ENCODE measurements around the gene CENPF. TPM values are rescaled to one million over a fixed set of nuclear protein-coding genes. Genes with fewer than 3 reads are reported as not detected.
A peak's percentile ranks its signal among the peaks of the same experiment; 100 is the strongest.

CENPF gene
- 44.0 and 54.1 TPM in 2 replicates for total RNA-seq (2014; rRNA removed; shearing (Covaris generic); ENCODE audit: low replicate concordance)

- no peaks in the 10 kb centered on the region for H3K9me2 ChIP-seq (replicated peaks; ENCODE audit: insufficient read depth, low read length)
Observed at GRCh38 chr1:214602764-214603657, at the start of gene CENPF. Gene CENPF (plus strand): TSS chr1:214603195. CDS start chr1:214613755, 10,560 bp downstream.

DNA sequence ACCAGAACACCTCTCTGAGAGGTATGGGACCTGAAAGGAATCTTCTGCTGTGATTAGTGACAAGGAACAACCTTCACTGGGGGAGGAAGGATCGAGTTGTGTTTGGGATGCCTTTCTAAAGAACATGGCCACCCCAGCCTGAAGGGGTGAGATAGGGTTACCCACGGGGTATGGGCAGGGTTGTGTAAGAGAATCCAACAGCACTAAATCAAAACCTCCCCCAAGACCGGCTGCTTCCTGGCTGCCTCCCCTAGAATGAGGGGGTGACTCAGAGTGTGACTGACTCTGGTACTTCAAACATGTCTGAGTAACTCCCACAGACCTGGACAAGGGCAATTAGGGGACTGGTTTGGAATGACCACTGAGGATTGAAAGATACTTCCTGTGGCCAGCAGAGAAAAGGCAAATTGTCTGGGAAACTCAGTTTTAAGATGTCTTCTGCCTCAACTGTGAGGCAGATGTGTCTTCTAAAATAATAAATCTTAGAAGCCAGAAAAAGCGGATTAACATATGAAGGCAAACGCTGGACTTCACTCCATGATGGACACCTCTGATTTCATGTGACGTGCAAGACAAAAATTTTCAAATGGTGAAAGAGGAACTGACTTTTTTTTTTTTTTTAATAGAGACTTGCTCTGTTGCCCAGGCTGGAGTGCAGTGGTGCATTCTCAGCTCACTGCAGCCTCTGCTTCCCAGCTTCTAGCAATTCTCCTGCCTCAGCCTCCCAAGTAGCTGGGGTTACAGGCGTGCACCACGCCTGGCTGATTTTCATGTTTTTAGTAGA lies 44.9 kb upstream of the CENPF start:
- no peak overlapping the region for H3K4me3 ChIP-seq (ENCODE audit: low read length)
- no peak overlapping the region for H3K27ac ChIP-seq (ENCODE audit: low read length)
- peak overlapping the region; percentile 14 for H3K9ac ChIP-seq (ENCODE audit: low read length)
- H3K9me3 ChIP-seq (ENCODE audit: low read length): no peaks in the 10 kb centered on the region
- no peaks in the 10 kb centered on the region for H4K20me1 ChIP-seq (ENCODE audit: insufficient read depth, low read depth, low read length)
- H3K27me3 ChIP-seq (ENCODE audit: low read length): no peaks in the 10 kb centered on the region
- H3K9me2 ChIP-seq (replicated peaks; ENCODE audit: insufficient read depth, low read length): no peaks in the 10 kb centered on the region
- peak overlapping the region; percentile 89 for H2AFZ ChIP-seq (ENCODE audit: low read length)
- peak overlapping the region; percentile 40 for H3K4me2 ChIP-seq (ENCODE audit: low read depth, low read length, poor library complexity, severe bottlenecking)
- DNase-seq: peak; percentile 73
- no peaks in the 10 kb centered on the region for H3K36me3 ChIP-seq (ENCODE audit: insufficient read depth, low read length)
- H3K4me1 ChIP-seq (ENCODE audit: low read length): peaks cover 37% of the 10 kb centered on the region
- H3K79me2 ChIP-seq (ENCODE audit: low read length): no peaks in the 10 kb centered on the region

More at GRCh38 chr1:214602764-214603657, at the start of gene CENPF:
- Histone ChIP-seq H3K4me3 (ENCODE audit: low read length) (peak within 1 kb of the TSS; percentile 77), H3K27ac (ENCODE audit: low read length) (peak within 1 kb of the TSS; percentile 67), H3K27me3 (ENCODE audit: low read length) (no peaks in the 10 kb centered on the region), H3K4me2 (ENCODE audit: low read depth, low read length, poor library complexity, severe bottlenecking) (peak within 1 kb of the TSS; percentile 88), H3K36me3 (ENCODE audit: insufficient read depth, low read length) (no peaks in the 10 kb centered on the region), H3K4me1 (ENCODE audit: low read length) (peaks cover 17% of the 10 kb centered on the region), H3K79me2 (ENCODE audit: low read length) (peaks cover 40% of the 10 kb centered on the region), H3K9me3 (ENCODE audit: low read length) (no peaks in the 10 kb centered on the region), H4K20me1 (ENCODE audit: insufficient read depth, low read depth, low read length) (no peaks in the 10 kb centered on the region), H2AFZ (ENCODE audit: low read length) (peak within 1 kb of the TSS; percentile 66), H3K9ac (ENCODE audit: low read length) (peak within 1 kb of the TSS; percentile 78)
- DNase-seq: peak; percentile 99

- Histone ChIP-seq H3K4me3 (ENCODE audit: low read length) (no peak overlapping the region), H3K27me3 (ENCODE audit: low read length) (no peaks in the 10 kb centered on the region), H3K4me1 (ENCODE audit: low read length) (peaks cover 5% of the 10 kb centered on the region), H3K9ac (ENCODE audit: low read length) (no peak overlapping the region), H2AFZ (ENCODE audit: low read length) (no peak overlapping the region), H3K27ac (ENCODE audit: low read length) (no peak overlapping the region), H4K20me1 (ENCODE audit: insufficient read depth, low read depth, low read length) (no peaks in the 10 kb centered on the region), H3K9me2 (replicated peaks; ENCODE audit: insufficient read depth, low read length) (no peaks in the 10 kb centered on the region), H3K9me3 (ENCODE audit: low read length) (no peaks in the 10 kb centered on the region), H3K79me2 (ENCODE audit: low read length) (no peaks in the 10 kb centered on the region), H3K36me3 (ENCODE audit: insufficient read depth, low read length) (no peaks in the 10 kb centered on the region), H3K4me2 (ENCODE audit: low read depth, low read length, poor library complexity, severe bottlenecking) (no peak overlapping the region)
- no peak for DNase-seq
Observed at GRCh38 chr1:214563881-214564280, 39.1 kb upstream of the CENPF start.

- Histone ChIP-seq H3K4me3 (ENCODE audit: low read length) (no peak overlapping the region), H3K27me3 (ENCODE audit: low read length) (no peaks in the 10 kb centered on the region), H3K9me3 (ENCODE audit: low read length) (no peaks in the 10 kb centered on the region), H4K20me1 (ENCODE audit: insufficient read depth, low read depth, low read length) (no peaks in the 10 kb centered on the region), H3K4me1 (ENCODE audit: low read length) (no peaks in the 10 kb centered on the region), H3K79me2 (ENCODE audit: low read length) (no peaks in the 10 kb centered on the region), H3K27ac (ENCODE audit: low read length) (no peak overlapping the region), H3K36me3 (ENCODE audit: insufficient read depth, low read length) (no peaks in the 10 kb centered on the region), H2AFZ (ENCODE audit: low read length) (no peak overlapping the region), H3K9ac (ENCODE audit: low read length) (no peak overlapping the region), H3K9me2 (replicated peaks; ENCODE audit: insufficient read depth, low read length) (no peaks in the 10 kb centered on the region), H3K4me2 (ENCODE audit: low read depth, low read length, poor library complexity, severe bottlenecking) (no peak overlapping the region)
- no peak for DNase-seq
Observed at GRCh38 chr1:214565310-214565709, 37.7 kb upstream of the CENPF start.

DNA sequence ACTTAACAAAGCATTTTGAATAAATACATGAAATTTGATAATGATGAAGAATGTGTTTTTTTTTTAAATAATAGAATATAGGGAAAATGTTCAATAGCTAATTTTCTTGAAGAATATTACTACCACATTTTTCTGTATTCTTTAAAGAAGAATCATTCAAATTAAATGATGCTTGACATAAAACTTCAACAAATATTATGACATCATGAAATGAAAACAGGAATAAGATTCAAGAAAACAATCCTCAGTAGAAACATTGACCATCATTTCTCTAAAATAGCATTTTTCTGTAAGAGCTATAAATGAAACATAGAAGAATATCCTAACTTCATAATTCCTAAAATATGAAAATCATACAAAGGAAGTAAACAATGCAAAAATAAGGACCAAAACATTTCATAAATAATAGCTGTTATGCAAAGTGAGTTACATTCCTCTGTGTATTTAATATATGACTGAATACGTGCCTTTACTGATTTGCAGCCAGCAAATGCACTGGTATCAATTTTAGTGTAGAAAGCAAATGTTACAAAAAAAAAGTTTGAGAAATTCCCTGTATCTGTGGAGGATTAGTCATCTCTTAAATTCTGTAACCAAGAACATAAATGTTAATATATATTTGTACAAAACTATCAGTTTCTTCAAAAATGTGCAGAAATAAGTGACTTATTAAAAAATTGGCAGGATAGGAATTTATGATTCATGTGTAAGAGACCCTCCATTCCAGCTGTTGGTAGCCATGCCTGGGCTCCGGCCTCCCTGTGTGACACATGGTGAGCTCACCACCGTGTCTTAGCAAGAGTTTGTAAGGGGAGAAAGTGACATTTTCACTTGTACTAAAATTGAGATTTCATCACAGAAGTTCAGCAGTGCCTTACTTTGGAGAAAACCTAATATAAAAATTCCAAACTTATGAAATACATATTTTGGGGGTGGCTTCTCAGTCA lies 36.6 kb upstream of the CENPF start:
- no peak overlapping the region for H3K27ac ChIP-seq (ENCODE audit: low read length)
- H3K9ac ChIP-seq (ENCODE audit: low read length): no peak overlapping the region
- DNase-seq: no peak
- no peaks in the 10 kb centered on the region for H3K9me3 ChIP-seq (ENCODE audit: low read length)
- H3K36me3 ChIP-seq (ENCODE audit: insufficient read depth, low read length): no peaks in the 10 kb centered on the region
- no peaks in the 10 kb centered on the region; the same call in 1 of the 2 replicates for H3K4me1 ChIP-seq (ENCODE audit: low read length)
- H3K27me3 ChIP-seq (ENCODE audit: low read length): no peaks in the 10 kb centered on the region
- no peak overlapping the region for H3K4me3 ChIP-seq (ENCODE audit: low read length)
- no peak overlapping the region for H2AFZ ChIP-seq (ENCODE audit: low read length)
- H3K9me2 ChIP-seq (replicated peaks; ENCODE audit: insufficient read depth, low read length): no peaks in the 10 kb centered on the region; the same call in 1 of the 2 replicates
- no peak overlapping the region for H3K4me2 ChIP-seq (ENCODE audit: low read depth, low read length, poor library complexity, severe bottlenecking)
- H4K20me1 ChIP-seq (ENCODE audit: insufficient read depth, low read depth, low read length): no peaks in the 10 kb centered on the region
- no peaks in the 10 kb centered on the region for H3K79me2 ChIP-seq (ENCODE audit: low read length)

DNA sequence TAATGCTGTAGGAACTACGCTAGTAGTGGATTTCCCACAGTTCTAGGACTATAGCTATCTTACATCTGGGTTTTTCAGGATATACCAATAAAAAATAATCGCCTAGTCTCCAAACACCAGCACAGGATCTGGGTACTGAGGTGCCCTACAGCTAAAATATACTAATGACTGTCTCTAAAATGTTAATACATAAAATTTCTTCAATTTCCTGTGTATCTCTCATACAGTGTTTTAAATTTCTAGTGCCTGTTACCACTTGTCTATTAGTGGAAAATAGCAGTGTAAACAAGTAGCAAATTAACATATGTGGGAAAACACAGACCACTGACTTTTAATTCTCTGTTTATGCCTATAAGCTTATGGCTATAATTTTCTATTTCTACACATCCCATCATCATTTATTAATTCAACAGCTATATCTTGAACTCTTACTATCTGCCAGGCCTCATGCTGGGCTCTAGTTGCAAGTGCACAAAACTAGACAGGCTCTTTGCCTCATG lies 35.5 kb upstream of the CENPF start:
- no peak overlapping the region for H2AFZ ChIP-seq (ENCODE audit: low read length)
- H3K27me3 ChIP-seq (ENCODE audit: low read length): no peaks in the 10 kb centered on the region
- H3K36me3 ChIP-seq (ENCODE audit: insufficient read depth, low read length): no peaks in the 10 kb centered on the region
- no peaks in the 10 kb centered on the region for H3K79me2 ChIP-seq (ENCODE audit: low read length)
- no peak overlapping the region for H3K27ac ChIP-seq (ENCODE audit: low read length)
- no peaks in the 10 kb centered on the region for H4K20me1 ChIP-seq (ENCODE audit: insufficient read depth, low read depth, low read length)
- no peaks in the 10 kb centered on the region; the same call in 1 of the 2 replicates for H3K4me1 ChIP-seq (ENCODE audit: low read length)
- H3K9me3 ChIP-seq (ENCODE audit: low read length): no peaks in the 10 kb centered on the region
- DNase-seq: no peak
- no peak overlapping the region for H3K4me3 ChIP-seq (ENCODE audit: low read length)
- no peak overlapping the region for H3K4me2 ChIP-seq (ENCODE audit: low read depth, low read length, poor library complexity, severe bottlenecking)
- no peaks in the 10 kb centered on the region; the same call in 1 of the 2 replicates for H3K9me2 ChIP-seq (replicated peaks; ENCODE audit: insufficient read depth, low read length)
- no peak overlapping the region for H3K9ac ChIP-seq (ENCODE audit: low read length)

- Histone ChIP-seq H3K4me2 (ENCODE audit: low read depth, low read length, poor library complexity, severe bottlenecking) (no peak overlapping the region), H3K9me2 (replicated peaks; ENCODE audit: insufficient read depth, low read length) (no peaks in the 10 kb centered on the region; the same call in 1 of the 2 replicates)
- DNase-seq: no peak
Observed at GRCh38 chr1:214568328-214568727, 34.7 kb upstream of the CENPF start.

More at GRCh38 chr1:214568328-214568727, 34.7 kb upstream of the CENPF start:
- Histone ChIP-seq H3K4me3 (ENCODE audit: low read length) (no peak overlapping the region), H4K20me1 (ENCODE audit: insufficient read depth, low read depth, low read length) (no peaks in the 10 kb centered on the region), H3K36me3 (ENCODE audit: insufficient read depth, low read length) (no peaks in the 10 kb centered on the region), H3K9me3 (ENCODE audit: low read length) (no peaks in the 10 kb centered on the region), H3K9ac (ENCODE audit: low read length) (no peak overlapping the region), H3K79me2 (ENCODE audit: low read length) (no peaks in the 10 kb centered on the region), H3K4me1 (ENCODE audit: low read length) (no peaks in the 10 kb centered on the region; the same call in 1 of the 2 replicates), H3K27me3 (ENCODE audit: low read length) (no peaks in the 10 kb centered on the region), H3K27ac (ENCODE audit: low read length) (no peak overlapping the region), H2AFZ (ENCODE audit: low read length) (no peak overlapping the region)
